ENCODE data around the gene DACH2.

The DACH2 gene

GRCh38 chrX:86322913-86323312 lies 174.7 kb downstream of the DACH2 start:
- no peak for DNase-seq (ENCODE audit: low read depth in 2 of 2)

- no peak for DNase-seq (ENCODE audit: low read depth in 2 of 2)
These were observed 180.9 kb downstream of the DACH2 start for GRCh38 chrX:86329174-86329573.

DNA sequence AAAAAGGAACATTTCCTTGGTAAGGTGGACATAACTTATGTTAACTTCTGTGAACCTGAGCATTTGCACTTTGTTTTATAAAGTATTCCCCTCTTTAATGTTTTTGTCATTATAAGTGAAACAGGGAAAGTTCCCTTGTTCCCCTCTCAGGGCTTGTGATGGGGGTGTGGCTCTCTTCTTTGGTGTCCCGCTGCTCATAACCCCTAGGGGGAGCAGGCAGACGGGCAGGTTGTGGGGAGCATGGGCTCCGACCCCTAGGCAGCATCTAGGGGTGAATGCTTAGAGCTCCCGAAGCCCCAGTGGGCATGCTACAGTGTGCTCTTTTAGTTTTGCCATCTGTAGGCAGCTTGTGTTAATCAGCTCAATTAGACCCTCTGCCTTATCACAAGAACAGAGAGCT lies 200.4 kb downstream of the DACH2 start:
- DNase-seq (ENCODE audit: low read depth in 2 of 2), result no peak

GRCh38 chrX:86349115-86349514 lies 200.9 kb downstream of the DACH2 start:
- no peak for DNase-seq (ENCODE audit: low read depth in 2 of 2)

GRCh38 chrX:86369847-86370630 lies 221.8 kb downstream of the DACH2 start:
- DNase-seq (ENCODE audit: low read depth in 2 of 2), result no peak

DNA sequence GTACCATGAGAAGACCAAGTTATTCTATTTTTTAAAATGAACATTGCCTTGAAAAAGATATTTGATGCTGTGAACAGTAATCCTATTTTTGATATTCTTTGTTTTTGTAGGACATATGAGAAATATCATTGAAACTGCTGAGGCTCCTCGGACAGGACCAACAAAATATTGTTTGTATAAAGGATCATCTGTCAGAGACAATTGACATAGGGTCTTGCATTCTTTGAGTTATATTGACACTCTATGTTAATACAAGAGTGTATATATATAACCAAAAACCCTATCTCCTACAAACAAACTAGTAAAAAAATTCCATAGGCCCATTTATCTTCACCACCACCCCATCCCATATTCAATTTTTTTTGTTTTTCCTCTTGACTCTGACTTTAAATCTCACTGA lies 222.7 kb downstream of the DACH2 start:
- DNase-seq (ENCODE audit: low read depth in 2 of 2), result no peak

DNA sequence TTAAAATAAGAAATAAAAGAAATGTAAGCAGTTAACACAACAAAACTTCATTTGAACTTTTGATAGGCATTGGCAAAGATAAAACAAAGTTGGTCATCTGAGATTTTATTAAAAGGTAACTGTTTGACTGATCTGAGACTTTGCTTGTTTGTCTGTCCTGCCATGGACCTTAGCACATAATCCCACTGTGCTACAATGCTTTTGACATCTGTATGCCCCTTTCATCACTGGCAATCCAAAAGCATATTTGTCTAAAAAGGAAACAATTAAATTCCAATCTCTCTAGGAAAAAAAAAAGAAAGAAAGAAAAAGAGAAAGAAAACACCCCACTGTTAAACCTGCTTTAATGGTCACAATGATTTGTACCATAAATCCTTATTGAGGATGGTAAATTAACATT lies 231.0 kb downstream of the DACH2 start:
- no peak for DNase-seq (ENCODE audit: low read depth in 2 of 2)

GRCh38 chrX:86383681-86384540 lies 235.7 kb downstream of the DACH2 start:
- no peak for DNase-seq (ENCODE audit: low read depth in 2 of 2)

DNA sequence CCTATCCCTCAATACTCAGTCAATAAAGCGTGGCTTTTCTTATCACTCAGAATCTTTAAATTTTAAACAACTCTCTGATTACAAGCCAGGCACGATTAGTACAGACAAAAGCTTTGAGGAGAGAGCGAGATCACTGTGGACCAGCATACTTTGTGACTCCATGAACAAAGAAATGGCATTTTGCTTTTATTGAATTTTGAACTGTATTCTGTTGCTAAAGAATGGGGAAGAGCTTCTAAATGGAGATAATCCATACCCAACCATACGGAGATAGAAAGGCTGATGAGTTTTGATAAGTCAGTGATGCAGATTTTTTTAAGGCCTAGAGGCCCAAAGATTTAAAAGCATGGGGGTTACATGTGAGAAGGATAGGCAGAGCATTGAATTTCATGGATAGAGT lies 259.1 kb downstream of the DACH2 start:
- no peak for DNase-seq (ENCODE audit: low read depth in 2 of 2)

DNA sequence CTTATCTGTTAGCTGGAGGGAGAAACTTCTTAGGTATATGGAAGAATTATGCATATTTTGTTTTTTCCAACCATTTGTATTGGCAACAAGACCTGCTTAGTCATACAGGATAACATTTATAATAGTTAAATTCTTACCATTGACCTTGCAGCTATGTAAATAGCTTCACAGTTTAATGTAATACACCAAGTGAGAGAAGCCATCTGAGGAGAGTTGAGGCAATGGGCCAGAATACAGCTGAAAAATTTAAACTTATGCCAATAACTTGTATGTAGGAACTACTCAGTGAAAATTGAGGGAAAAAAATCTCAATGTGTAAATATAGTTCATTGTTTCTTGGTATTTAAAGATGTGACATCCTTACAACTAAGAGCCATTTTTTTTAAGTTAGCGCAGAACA lies 273.5 kb downstream of the DACH2 start:
- no peak for DNase-seq (ENCODE audit: low read depth in 2 of 2)

GRCh38 chrX:86436116-86436515 lies 287.9 kb downstream of the DACH2 start:
- DNase-seq (ENCODE audit: low read depth in 2 of 2), result no peak

GRCh38 chrX:86455495-86455894 lies 307.2 kb downstream of the DACH2 start:
- no peak for DNase-seq (ENCODE audit: low read depth in 2 of 2)

- no peak for DNase-seq (ENCODE audit: low read depth in 2 of 2)
These were observed 312.5 kb downstream of the DACH2 start for GRCh38 chrX:86460760-86461159.

DNA sequence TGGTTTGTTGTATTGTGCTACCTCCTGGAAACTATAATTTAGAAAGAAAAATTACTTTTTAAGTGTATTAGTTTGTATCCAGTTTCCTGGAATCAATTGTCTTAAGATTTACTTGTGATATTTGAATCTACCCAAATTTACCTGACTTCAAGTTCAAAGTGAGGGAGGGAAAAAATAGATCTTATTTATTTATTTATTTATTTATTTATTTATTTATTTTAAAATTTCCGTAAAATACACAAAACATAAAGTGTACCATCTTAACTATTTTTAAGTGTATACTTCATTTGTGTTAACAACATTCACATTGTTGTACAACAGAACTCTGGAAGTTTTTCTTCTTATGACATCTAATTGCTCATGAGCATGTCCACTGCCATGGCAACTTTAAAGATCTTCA lies 356.0 kb downstream of the DACH2 start:
- no peak for DNase-seq (ENCODE audit: low read depth in 2 of 2)

DNA sequence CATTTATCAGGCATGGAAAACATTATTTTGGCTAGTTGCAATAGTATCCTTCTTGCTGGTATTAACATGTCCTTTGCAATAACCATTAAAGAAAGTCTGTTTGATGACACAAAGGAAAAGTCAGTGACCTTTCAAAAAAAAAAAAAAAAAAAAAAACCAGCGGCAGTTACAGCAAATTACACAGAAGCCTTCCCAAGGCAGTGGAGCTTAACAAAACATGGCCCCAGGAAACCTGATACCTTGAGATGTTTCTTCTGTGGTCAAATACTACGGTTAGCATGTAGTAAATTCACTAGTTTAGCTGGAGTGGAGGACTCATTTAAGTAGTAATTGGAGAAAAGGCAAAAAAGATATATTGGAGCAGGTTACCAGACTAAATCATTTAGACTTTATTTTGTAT lies 359.1 kb downstream of the DACH2 start:
- no peak for DNase-seq (ENCODE audit: low read depth in 2 of 2)

GRCh38 chrX:86579777-86580176 lies 431.5 kb downstream of the DACH2 start:
- DNase-seq (ENCODE audit: low read depth in 2 of 2), result no peak

GRCh38 chrX:86604607-86605006 lies 456.4 kb downstream of the DACH2 start:
- DNase-seq (ENCODE audit: low read depth in 2 of 2), result no peak

DNA sequence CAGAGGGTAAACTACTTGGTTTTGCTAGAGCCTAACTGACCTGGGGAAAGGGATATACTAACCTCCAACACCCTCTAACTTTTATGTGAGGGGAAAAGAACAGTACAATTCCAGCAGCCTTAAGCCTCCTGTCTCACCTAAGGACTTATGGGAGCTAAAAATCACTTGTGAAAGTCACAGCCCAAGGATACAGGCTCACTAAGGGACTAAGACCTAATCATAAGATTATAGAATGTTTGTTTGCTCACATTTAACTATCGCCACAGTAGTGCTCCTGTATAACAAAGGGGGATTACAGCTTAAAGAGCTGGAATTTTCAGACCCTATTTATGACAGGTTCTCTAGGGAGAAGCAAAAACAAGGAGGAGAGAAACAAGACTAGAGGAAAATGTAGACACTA lies 548.7 kb downstream of the DACH2 start:
- no peak for DNase-seq (ENCODE audit: low read depth in 2 of 2)

GRCh38 chrX:86711531-86712180 lies 563.4 kb downstream of the DACH2 start:
- no peak for DNase-seq (ENCODE audit: low read depth in 2 of 2)

DNA sequence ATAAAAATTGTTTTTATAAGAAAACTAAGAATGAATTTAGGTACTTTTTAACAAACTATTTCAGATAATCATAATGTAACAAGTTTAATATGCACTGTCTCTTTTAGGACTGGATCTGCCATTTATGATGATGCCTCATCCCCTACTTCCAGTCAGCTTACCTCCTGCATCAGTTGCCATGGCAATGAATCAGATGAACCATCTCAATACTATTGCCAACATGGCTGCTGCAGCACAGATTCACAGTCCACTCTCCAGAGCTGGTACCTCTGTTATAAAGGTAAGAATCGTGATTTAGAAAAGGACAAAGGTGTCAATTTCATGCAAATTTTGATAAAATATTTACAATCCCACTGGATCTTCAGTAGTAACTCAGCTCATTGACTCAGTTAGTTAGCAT lies 566.2 kb downstream of the DACH2 start:
- DNase-seq (ENCODE audit: low read depth in 2 of 2), result no peak

- DNase-seq (ENCODE audit: low read depth in 2 of 2), result no peak
These were observed 576.0 kb downstream of the DACH2 start for GRCh38 chrX:86724277-86724676.

- DNase-seq (ENCODE audit: low read depth in 2 of 2), result no peak
These were observed 598.8 kb downstream of the DACH2 start for GRCh38 chrX:86747091-86747490.

DNA sequence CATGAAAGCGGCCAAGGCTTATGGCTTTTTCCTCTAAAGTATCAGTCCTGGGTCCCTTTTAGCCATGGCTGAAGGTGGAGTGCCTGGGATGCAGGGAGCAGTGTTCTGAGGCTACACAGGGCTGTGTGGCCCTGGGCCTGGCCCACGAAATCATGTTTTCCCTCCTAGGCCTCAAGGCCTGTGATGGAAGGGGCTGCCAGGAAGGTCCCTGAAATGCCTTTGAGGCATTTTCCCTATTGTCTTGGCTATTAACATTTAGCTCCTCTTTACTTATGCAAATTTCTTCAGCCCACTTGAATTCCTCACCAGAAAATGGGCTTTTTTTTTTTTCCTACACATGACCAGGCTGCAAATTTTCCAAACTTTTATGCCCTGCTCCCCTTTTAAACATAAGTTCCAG lies 657.0 kb downstream of the DACH2 start:
- DNase-seq (ENCODE audit: low read depth in 2 of 2), result no peak
